NCI-H524 treated with DMSO at 0.1 percent for 48 hours (cell line): ENCODE results near the gene TMEM14C.

Source experiments
- DNase-seq: peaks from one replicate; lab custom pipeline; 2025; lab: John Stamatoyannopoulos, UW

TMEM14C gene

GRCh38 chr6:10722820-10723566 is at the start of gene TMEM14C:
TSS of gene TMEM14C (plus strand) at chr6:10723070. CDS start at chr6:10724614, 1,544 bp downstream.
- peak; percentile 74 for DNase-seq

GRCh38 chr6:10676403-10676802 is 46.5 kb upstream of the TMEM14C start:
- no peak for DNase-seq

DNA sequence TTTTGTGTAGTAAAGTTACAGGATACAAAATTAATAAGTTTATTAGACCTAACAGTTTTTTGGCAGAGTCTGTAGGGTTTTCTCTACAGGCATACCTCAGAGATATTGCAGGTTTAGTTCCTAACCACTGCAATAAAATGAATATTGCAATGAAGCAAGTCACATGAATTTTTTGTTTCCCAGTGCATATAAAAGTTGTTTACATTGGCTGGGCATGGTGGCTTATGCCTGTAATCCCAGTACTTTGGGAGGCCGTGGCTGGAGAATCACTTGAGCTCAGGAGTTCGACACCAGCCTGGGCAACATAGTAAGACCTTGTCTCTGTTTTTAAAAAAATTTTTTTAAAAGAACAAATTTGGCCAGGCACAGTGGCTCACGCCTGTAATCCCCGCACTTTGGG is 44.4 kb upstream of the TMEM14C start:
- no peak for DNase-seq

GRCh38 chr6:10681795-10682194 is 41.1 kb upstream of the TMEM14C start:
- DNase-seq, result no peak

- no peak for DNase-seq
These were observed 40.4 kb upstream of the TMEM14C start for GRCh38 chr6:10682355-10682988.

DNA sequence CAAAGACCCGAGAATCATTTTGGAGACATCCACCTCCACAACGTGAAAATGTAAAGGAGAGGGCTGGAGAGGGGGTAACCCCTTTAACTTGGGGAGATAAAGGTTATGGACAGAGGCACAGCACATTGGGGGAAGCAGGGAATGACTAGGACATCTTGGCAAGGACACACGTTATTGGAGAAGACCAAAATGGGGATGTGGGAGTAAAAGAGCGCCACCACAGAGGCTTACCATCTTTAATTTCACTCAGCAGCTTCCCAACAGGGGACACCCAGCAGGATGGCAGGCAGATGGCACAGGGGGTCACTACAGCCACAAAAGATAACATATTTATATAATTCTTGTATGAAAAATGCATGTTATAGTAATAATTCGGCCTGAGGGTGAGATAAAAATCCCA is 38.3 kb upstream of the TMEM14C start:
- no peak for DNase-seq

DNA sequence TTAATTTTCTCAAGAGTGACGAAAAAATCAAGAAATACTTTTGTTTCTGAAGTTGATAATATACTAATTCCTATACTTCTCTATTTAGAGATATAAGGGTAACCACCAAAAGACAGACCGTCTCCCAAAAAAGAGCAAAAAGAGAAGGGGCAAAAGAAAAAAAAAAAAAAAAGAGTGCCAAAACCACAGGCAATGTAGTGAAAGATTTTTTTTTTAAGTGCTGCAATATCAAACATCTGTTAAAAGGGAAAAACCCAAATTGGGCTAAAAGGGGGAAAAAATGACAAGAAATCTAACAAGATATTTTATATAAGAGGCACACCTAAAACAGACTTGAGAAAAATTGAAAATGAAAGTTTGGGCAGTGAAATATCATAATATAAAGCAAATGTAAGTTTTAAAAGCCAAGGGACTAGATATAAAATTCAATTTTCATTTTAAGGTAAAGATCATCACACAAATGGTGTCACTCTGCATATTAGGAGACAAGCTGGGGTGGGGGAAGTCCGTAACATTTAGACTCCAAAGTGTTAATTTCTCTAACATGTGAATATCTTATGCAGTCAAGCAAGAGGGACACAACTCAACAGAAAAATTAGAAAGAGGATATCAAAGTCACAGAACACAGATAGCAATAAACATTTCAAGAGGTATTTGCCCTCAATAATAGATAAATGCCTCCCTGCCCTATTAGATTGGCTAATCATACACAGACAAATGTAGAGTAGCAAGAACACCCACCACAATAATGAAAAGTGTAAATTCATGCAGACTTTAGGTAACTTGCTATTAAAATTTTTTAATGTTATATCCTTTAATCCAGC is 37.6 kb upstream of the TMEM14C start:
- DNase-seq, result no peak

- DNase-seq, result no peak
These were observed 36.0 kb upstream of the TMEM14C start for GRCh38 chr6:10686901-10687300.

DNA sequence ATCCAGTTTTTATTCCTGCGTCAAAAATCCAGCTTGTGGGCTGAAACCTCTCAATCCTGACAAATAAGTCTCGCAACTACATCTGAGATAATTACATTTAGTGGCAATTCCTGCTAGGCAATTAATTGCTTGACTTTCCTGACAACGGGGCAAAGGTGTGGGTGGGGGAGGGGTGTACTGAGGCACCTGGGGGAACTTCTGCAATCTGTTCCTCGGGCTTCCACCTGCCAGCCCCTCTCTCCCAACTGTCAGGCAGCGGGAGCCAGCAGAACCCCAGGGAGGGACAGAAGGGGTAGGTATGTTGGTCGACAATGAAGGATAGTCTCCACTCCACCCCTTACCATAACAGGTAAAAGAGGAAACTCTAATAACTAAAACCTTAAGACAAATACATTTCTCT is 35.3 kb upstream of the TMEM14C start:
- no peak for DNase-seq

GRCh38 chr6:10690651-10691445 is 32.0 kb upstream of the TMEM14C start:
- no peak for DNase-seq

DNA sequence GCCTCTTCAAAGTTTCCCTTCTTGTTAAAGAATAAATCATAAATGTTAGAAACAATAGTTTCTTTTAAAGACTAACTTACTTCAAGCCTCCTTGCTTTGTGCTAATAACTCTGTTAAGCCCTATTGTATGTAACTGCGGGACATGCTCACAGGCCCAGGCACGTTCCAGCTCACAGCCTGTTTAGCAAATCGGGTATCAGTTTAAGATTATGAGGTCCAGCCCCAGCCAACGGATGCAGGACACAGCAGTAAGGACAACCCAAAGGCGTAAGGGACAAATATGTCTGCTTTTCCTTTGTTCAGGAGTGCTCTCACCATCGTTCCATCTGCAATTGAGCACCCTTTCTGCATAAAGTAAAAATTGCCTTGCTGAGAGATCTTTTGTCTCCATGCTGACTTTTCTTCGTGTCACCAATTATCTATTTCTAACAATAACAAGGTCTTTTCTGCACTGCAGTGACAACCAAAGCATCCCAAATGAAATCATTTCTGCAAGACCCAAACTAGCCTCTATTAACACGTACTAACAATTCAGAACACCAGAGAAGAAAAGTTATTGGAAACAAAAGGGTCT is 29.8 kb upstream of the TMEM14C start:
- DNase-seq, result no peak

DNA sequence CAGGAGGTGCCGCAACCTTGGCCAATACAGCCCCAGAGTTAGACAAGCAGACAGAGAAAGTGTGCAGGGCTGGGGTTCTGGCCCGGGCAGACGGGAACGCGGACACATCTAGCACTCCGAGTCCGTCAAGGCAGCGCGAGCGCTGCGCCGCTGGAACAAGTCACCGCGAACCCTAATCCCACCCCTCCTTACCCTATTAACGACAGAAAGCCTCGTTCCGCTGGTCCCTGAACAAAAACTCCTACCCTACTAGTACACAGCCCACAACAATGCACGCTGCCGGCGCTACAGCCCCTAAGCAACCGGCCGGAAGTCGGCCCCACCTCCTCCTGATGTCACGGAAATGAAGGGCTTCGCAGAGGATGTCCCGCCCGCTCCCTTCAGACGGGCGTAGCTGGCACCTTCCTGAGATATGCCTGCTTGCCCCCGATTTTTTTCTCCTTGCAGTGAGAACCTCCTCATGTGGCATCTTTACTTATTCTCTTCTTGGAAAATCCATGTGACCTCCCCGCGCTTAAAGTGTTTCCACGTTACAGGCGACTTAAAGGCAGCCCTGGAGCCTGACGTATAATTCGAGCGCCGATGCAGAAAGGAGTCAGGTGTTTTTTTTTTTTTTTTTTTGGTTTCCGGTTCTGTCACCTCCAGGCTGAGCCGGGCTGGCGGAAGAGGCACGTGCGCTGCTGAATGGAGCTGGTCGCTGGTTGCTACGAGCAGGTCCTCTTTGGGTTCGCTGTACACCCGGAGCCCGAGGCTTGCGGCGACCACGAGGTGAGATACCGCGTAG is 28.4 kb upstream of the TMEM14C start, which contains the start of the genes C6orf52 and PAK1IP1:
C6orf52 (minus strand) TSS at position 315 of the 784 bp plus-strand sequence. CDS start 7,066 bp downstream, outside the sequence.
PAK1IP1 (plus strand) TSS at position 671 of the 784 bp plus-strand sequence; CDS start at position 685, 14 bp downstream.
- peak; percentile 71 for DNase-seq

- DNase-seq, result no peak
These were observed 27.7 kb upstream of the TMEM14C start for GRCh38 chr6:10695086-10695657.

DNA sequence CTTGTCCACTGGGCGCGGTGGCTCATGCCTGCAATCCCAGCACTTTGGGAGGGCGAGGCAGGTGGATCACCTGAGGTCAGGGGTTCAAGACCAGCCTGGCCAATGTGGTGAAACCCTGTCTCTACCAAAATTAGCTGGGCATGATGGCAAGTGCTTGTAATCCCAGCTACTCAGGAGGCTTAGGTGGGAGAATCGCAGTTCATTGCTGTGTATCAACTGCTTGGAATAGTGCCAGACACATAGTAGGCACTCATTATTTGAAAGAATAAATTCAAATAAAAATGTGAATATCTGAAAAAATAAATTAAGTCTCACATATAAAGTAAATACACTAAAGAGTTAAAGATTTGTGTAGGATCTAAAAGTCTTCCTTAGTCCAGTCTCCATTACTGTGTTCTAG is 26.2 kb upstream of the TMEM14C start:
- DNase-seq, result no peak

DNA sequence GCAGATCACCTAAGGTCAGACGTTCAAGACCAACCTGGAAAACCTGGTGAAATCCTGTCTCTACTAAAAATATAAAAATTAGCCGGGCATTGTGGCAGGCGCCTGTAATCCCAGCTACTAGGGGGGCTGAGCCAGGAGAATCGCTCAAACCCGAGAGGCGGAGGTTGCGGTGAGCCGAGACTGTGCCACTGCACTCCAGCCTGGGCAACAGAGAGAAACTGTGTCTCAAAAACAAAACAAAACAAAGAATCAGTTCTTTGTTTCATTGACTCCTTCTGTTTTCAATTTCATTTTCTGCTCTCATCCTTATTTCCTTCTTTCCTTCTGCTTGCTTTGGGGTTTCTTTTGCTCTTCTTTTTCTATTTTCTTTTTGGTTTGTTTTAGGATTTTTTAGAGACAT is 8.9 kb upstream of the TMEM14C start:
- no peak for DNase-seq

- DNase-seq, result no peak
These were observed 3.4 kb upstream of the TMEM14C start for GRCh38 chr6:10719296-10719963.

DNA sequence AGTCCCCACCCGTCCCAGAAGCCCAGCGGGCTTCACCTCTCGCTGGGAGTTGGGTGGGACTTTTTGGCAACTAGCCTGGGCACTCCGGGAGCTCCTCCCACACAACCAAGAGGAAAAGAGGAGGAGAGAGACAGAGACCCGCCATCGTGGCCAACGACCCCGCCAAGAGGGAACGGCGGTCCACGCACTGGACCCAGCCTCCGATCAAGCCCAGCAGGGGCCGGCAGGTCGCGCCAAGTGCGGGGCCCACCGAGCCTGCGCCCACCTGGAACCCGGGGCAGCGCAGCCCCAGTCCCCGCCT is 3.0 kb upstream of the TMEM14C start:
- no peak for DNase-seq

GRCh38 chr6:10720265-10720959 is 2.5 kb upstream of the TMEM14C start:
- no peak for DNase-seq
